ENCODE results near the gene DCDC2C.

- TF ChIP-seq CTCF (IDR thresholded peaks at IDR 0.05 in 8 of 11, conservative IDR thresholded peaks at IDR 0.05 in 3 of 11) (no peak), POLR2AphosphoS5 (IDR thresholded peaks at IDR 0.05) (no peak)
Observed at GRCh38 chr2:3674066-3674845, 29.1 kb upstream of the DCDC2C start.

All from spleen (tissue), 7 donors.